Activated CD4-positive, alpha-beta T cell treated with anti-CD3 and anti-CD28 coated beads for 24 hours (primary cell): ENCODE data around the gene RANBP17.
"Not testable (repeated sequence)": the region's sequence is repeated elsewhere in the genome, so short reads cannot be mapped to it uniquely, and the experiment has no call there.

Source experiments
- DNase-seq, 2 donors: peaks; one replicate each; pipeline ENCODE4 v3.0.0-alpha.2; 2020; ENCODE audit warnings: low read depth in 2 of 2

The RANBP17 gene

DNA sequence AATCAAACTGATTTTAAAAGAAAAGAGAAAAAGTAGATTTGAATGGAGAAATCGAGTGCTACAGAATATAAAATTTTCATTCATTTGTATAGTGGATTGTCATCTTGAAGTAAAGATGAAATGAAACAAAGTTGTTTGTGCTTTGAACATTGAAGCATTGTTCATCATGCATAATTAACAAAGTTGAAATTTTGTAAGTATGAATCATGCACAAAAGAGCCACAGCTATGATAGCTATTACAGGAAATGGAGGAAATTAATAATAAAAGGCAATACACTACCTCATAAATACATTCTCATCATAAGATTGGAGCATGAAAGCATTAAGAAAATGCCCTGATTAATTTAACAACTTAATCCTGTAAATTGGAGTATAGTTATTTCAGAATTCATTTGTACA, 293.8 kb downstream of the RANBP17 start:
- DNase-seq: no peak

DNA sequence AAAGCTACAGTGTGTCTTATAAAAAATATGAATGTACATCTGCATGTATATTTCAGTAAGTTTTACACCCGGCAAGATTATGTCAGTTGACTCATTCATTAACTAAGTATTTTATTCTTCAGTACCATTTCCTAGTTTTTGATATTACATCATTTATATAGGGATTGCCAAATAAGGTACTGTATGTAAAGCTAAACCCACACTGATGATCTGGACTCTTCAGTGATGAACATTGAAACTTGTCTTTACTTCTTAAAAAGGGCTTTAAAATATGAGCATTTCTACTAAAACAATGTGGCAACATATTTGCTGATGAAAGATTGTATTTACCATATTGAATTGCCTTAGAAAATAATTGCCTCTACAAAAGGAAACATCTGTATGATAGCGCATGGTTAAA, 295.5 kb downstream of the RANBP17 start:
- no peak for DNase-seq

DNA sequence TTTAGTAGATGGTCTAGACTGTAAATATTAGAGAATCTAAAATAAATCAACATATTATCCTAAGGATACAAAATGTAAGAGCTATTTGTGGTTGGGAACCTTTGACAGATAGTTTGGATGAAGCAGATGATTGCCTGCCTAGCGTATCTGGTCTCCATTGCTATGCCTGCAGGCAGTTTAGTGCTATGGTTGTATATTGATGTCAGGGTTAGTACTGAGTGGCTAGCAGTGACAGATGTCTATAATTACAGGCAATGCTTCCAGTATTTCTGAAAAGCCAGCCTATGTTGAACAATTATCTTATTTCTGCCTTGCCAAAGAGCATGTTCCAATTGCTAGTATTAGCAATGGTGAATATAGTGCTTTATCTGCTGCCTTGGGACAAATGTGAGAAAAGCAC, 296.0 kb downstream of the RANBP17 start:
- no peak for DNase-seq

DNA sequence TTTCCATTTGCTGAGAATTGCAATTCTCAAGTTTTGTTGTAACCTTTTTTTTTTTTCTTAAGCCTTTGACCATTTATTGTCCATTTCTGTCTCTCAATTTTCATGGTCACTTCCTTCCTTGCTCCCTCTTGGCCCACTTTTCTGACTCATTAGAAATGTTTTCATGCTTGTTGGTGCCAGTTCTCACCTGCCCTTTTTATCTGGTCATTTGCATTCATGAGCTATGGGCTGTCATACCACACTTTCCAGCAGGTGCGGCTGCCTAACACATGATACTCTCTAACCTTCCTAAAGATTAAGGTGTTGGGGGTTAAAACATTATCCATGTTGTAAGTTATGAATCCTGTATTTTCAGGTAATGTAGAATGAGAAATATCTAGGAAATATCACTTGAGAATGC, 296.8 kb downstream of the RANBP17 start:
- no peak for DNase-seq

DNA sequence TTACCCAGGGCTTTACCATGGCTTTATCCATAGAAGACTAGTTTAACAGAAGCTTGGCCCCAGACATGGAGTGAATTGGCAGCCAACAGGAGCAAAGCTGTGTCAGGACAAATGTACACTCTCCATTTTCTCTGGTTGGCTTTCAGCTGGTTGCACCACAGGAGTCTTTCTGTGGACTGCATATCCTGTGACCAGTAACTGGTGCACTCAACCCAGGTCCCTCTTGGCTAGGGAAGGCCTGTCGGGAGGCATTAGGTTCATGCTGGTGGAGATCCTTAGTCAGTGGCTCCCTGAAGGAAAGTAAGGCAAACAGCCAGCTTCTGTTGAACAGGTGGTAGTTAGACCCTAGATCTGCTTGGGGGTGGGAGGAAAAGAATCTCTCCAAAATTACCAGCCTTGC, 300.3 kb downstream of the RANBP17 start:
- no peak for DNase-seq

DNA sequence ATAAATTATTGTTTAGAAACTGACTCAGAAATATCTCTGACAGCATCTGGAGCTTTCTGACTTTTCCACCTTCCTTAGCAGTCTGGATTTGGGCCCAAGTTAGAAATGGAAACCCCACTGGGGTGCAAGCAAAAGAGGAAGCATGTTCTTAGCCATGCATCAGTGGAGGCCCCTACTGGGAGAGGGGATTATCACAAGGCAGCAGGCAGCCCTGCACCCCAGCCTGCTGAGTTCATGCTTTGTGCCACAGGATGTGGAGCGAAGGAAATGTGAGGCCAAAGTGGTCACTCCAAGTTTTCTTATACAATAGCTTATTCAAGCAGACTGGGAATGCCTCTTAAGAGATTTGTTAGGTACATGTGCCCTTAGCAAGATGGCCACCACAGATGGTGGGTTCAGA, 300.8 kb downstream of the RANBP17 start:
- no peak for DNase-seq

DNA sequence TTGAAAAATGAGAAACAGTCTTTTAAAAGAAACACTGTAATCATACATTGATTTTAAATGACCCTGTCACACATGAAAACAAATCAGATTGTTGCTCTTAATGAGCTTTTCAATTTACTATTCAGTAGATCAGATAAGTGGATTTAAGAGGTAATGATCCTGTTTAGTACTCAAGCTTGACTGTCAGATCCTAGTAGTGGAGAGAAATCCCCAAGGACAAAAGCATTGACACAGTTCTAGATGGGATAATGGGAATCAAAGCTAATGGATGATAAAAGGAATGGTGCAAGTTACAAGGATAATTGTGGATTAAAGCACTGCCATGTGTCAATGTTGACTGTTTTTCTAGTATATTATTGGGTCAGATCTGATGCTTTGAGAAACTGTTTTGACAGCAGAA, 304.9 kb downstream of the RANBP17 start:
- DNase-seq: no peak

DNA sequence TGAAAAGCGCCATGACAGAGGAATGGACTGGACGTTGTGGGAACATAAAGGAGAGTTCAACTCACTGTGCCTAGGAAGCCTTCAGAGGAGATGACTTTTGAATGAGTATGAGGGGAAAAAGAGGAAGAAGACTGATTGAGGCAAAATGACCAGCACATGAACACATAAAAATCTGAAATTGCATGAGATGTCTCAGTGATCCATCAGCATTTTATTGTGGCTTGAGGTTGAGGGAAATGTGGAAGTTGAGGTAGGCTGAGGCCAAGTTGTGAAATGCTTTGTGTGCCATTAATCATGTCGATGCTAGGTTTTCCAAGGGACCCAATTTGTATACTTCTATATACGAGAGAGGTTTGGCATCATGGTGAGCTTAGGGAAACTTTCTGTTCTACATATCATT, 306.4 kb downstream of the RANBP17 start:
- DNase-seq: no peak

DNA sequence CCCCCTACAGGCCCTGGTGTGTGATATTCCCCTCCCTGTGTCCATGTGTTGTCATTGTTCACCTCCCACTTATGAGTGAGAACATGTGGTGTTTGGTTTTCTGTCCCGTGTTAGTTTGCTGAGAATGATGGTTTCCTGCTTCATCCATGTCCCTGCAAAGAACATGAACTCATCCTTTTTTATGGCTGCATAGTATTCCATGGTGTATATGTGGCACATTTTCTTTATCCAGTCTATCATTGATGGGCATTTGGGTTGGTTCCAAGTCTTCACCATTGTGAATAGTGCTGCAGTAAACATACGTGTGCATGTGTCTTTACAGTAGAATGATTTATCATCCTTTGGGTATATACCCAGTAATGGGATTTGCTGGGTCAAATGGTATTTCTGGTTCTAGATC, 313.1 kb downstream of the RANBP17 start:
- DNase-seq: not testable (repeated sequence)

DNA sequence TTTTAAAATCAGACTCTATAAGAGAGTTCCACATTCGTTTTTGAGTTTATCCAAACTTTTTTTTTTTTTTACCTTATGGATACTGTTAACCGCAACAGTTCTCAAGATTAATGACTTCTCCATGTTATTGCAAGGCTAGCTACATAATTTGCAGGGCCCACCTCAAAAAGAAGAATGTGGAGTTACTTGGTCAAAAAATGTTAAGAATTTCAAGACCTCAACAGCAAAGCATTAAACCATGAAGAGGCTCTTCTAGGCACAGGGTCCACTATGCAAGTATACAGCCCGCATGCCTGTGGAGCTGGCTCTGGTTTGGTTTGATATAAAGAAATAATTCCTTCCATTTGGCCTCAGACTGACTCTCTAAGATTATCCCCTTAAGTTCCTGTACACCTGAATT, 313.9 kb downstream of the RANBP17 start:
- DNase-seq: no peak

DNA sequence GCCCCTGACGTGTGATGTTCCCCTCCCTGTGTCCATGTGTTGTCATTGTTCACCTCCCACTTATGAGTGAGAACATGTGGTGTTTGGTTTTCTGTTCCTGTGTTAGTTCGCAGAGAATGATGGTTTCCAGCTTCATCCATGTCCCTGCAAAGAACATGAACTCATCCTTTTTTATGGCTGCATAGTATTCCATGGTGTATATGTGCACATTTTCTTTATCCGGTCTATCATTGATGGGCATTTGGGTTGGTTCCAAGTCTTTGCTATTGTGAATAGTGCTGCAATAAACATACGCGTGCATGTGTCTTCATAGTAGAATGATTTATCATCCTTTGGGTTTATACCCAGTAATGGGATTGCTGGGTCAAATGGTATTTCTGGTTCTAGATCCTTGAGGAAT, 316.4 kb downstream of the RANBP17 start:
- not testable (repeated sequence) for DNase-seq

DNA sequence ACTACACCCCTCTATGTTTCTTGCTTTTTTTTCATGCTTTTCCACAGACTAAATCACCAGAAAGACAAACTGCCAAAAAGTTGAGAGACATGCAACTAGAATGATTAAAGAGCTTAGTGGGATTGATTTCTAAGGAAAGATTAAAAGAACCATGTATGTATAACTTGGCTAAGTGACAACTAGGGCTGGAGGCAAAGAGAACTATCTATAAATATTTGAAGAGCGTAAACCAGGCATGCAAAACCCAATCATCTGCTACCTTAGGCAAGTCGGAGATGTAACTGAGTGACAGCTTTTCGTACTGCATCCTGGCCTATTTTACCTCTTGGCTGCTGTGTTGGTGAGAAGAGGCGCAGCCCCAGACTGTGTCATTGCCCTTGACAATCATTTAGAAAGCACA, 326.2 kb downstream of the RANBP17 start:
- no peak for DNase-seq

DNA sequence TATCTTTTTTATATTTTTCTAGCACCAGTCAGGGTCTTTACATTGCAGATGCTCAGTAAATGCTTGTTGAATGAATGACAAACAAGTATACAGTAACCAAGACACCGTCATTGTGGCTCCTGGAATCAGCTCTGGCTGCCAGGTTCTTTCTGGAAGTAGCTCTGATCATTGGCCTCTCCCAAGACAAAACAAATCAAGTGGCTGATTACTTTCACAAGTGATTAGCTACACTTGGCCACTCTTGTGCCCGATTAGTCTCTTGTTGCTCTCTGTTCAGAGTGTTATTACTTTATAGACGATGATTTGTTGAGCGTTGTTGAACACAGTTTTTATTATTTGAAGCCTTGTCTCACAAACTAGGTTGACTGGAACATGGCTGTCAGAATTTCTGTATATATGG, 327.6 kb downstream of the RANBP17 start:
- DNase-seq: no peak

DNA sequence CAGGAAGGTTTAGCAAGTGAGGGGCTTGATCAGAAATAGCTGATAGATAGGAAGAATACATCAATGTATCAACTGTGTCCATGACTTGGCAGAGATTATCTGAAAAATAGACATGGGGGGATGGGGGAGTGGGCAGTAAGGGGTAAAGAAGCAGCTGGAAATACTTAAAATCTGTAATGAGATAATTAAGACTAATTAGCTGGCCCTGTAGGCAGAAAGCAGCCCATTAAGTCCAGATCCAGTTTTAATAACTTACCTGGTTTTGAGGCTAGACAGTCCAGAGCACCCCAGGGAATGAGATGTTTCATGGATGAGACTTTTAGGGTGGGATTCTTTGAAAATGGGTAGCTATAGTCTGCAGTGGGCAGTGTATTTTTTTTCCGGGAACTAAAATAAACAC, 330.3 kb downstream of the RANBP17 start:
- no peak for DNase-seq

DNA sequence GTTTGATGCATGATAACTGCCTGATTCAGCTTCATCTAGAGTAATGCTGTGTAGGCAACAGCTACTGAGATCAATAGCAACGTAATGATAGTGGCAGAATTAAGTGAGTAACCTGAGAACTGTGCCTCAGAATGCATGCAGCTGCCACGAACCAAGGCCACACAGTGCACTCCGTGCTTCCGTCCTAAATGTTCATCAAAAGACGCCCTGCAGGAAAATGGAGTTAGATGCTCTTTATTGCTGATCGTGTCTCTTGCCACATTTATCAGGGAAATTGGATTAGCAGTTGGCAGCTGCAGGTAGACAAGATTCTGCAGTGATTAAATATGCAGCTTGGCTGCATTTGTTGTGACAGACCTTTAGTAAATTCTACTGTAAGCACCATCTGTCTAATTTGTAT, 339.5 kb downstream of the RANBP17 start:
- no peak for DNase-seq

DNA sequence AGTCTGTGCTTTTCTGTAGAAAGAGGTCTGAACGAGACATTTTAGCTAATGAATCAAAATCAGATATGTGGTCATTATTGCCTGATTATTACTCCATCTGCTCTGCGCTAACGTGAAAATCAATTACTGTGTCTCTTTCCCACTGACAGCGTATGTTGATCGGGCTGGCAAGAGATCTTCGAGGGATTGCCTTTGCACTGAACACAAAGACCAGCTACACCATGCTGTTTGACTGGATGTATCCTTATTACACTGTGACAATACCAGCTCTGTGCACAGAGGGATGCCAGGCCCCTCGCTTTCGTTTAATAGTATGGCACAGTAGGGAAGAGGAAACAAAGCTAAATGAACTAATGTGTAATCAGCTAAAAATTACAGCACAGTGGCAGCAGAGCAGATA, 343.6 kb downstream of the RANBP17 start:
- no peak for DNase-seq

DNA sequence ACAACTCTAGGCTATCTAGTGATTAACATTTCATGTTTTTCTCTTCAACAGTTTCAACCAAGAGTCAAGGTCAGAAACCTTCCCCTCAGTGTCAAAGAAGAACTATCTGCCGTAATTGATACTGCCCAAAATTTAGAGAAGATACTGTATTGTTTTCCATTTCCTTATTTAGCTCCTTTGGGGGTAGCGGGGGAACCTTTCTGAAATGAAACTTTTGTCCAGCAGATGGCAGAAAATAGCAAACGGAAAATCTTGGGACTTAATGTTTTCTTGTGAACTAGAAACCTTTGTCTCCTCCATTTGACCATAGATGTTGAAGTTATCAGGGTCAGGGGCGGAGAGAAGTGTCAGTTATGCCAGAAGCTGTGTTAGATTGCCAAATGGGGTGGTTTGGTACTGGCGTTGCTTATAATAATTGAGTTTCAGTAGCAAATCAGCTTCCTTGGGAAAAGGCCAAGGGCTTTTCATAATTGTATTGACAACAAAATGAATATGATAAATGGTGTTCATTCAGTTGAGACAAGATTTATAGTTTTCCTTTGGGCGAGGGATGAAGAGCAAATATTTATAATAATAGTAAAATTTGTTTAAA, 345.5 kb downstream of the RANBP17 start:
- no peak for DNase-seq

DNA sequence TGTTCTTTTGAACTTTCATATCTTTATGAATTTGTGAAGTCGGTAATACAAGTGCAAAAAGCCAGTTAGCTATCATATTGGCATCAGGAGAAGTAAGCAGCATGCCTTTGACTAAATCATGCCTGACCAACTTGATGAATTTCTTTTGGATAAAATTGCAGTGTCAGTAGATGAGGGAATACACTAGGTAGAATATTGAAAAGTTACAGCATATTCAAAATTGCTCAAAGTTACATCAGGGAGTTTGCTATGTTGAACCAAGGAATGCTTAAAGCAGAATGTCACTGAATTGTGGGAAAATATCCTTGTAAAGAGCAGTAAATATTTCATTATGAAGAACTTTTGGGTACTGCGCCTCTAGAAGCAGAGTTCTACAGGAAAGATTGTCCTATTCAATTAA, 360.1 kb downstream of the RANBP17 start:
- no peak for DNase-seq

DNA sequence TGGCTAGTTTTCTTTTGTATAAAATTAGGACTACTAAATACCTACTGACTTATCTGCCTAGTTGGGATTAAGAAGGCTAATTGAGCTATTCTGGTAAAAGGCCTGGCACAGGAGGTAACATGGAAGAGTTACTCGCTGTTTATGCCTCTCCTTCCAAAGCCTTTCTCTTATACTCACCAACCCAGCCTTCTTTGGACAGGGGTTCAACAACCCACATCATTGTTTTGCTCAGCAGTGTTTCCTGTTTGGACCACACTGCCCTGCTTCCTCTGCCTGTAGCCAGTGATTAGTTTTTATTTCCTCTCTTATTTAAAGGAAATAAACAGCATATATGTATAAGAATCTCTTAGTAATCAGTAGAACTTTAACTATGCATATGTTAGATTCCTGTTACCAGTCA, 362.1 kb downstream of the RANBP17 start:
- DNase-seq: no peak

DNA sequence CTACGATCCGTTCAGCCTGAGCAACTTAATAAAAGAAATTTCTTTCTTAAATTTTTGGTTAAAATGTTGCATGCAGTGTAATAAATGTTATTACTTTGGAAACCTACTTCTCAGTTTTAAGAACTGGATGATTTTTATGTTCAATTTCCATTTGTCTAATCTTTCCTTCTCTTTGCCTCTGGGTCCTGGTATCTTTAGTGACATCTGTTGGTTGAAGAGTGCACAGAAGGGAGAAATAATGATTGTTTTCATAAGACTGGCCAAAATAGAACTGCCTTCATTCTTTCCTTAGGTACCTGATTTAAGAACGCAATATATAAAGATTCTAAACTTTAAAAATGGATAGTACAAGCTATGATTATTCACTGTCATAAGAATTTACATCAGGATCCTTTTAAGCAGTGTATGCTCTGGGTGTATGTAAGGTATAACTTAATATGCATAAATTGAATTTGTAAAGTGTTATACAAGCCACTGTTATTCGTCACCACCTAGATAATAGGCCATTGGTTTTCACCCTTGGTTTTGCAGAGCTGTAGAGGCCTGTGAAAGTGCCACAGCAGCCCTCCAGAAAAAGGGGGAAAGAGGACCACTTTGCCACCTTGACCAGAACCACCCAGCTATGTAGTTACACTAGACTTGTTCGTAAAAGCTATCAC, 364.4 kb downstream of the RANBP17 start:
- no peak for DNase-seq

DNA sequence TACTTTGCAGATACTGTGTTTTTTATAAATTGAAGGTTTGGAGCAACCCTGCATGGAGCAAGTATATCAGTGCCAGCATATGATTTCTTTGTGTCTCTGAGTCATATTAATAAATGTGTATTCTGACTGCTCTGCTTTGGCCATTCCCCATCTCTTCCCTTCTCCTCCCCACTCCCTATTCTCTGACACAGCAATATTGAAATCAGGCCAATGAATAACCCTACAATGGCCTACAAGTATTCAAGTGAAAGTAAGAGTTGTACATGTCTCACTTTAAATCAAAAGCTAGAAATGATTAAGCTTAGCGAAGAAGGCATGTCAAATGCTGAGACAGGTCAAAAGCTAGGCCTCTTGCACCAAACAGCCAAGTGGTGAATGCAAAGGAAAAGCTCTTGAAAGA, 365.0 kb downstream of the RANBP17 start:
- no peak for DNase-seq

DNA sequence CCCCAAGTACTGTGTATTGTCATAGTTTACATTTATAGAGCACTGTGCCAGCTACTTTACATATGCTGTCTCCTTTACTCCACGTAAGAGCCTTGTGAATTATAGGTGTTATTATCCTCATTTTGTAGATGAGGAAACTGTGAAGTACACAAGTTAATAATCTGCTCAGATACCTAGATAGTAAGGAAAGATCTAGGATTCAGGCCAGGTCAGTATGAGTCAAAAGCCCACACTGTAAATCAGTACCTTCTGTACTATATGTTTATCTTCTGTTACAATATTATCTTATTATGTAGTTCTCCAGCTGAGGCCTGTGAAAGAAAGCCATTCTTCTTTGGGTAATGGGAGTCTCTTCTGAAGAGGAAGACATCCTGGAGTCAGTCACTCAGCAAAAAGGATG, 374.8 kb downstream of the RANBP17 start:
- no peak for DNase-seq

DNA sequence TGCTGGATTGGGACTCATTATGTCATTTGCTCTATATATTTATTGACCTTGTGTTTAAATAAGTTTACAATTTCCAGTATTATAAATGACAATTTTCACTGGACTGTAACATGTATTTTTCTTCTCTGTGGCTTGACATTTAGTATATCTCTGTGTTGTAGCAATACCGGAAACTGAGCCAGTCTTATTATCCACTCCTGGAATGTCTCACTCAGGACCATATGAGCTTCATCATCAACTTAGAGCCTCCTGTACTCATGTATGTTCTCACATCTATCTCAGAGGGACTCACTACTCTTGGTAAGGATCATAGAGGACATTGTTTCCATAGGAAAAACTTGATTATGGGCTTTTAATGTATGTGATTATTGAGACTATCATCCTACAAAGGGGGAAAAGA, 380.7 kb downstream of the RANBP17 start:
- DNase-seq: no peak

DNA sequence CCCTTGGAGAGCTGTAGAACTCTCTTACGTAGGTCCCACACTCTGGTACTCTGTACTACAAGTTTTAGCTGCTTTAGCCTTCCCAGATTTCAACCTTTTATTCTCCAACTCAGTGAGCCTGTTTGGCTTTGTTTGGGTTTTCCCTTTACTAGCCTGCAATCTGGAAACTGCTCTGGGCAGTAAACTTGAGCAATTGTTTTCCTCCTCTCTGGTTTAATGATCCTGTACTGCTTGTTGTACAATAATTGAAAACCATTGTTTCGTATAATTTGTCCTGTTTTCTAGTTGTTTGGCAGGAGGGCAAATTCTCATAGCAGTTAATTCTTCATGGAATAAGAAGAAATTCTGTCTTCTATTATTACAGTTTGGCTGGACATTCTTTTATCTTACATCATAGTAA, 384.4 kb downstream of the RANBP17 start:
- DNase-seq: no peak
